ENCODE results near the gene RHOF.
"Not testable (repeated sequence)": the region's sequence is repeated elsewhere in the genome, so short reads cannot be mapped to it uniquely, and the experiment has no call there.

RHOF gene

DNA sequence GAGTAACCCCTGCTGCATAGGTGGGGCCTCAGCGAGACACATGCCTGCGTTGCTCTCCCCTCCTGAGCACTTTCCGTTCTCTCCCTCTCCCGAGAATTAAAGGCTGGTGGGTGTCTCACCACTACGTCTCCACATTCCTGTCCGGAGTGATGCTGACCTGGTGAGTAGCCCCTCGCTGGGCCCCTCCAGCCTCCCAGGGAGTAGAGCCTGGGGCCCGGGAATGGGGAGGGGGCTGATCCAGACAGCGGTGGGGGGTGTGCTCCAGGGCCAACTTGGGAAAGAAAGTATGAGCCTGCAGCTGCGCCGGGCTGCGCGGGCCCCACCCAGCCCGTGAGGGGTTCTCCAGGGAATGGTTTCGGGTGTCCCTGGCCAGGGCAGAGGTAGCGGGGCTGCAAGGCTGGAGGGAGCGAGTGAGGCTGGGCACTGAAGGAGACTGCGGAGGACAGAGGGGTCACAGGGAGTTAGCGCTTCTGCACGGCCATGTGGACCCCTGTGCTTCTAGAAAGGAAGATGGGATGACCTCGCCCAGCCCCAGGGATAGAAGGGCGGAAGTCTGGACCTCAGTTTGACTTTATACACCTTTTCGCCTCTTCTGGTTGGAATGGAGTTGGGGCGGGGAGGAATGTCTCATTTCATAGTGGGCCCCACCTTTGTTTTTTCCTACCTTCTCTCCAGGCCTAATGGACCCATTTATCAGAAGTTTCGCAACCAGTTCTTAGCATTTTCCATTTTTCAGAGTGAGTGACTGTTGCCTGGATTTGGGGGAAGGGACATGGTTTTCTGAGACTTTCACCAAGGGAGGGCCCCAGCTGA is 22.5 kb downstream of the RHOF start:
- DNase-seq: no peak

DNA sequence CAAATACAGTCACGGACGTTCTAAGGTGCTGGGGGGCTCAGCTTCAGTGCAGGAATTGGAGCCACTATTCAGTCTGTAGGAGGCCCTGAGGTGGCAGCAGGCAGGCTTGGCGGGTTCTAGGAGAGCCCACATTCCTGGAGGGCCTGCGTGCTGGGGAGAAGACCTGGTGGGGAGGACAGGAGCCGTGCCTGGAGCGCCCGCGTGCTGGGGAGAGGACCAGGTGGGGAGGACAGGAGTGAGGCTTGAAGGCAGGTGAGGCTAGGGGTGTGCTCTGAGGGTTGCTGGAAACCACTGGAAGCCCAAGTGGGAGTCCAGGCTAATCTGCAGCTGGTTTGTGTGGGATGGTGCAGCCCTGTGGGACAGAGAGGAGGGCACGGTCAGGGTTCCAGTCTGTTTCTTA is 23.1 kb downstream of the RHOF start:
- DNase-seq: no peak

DNA sequence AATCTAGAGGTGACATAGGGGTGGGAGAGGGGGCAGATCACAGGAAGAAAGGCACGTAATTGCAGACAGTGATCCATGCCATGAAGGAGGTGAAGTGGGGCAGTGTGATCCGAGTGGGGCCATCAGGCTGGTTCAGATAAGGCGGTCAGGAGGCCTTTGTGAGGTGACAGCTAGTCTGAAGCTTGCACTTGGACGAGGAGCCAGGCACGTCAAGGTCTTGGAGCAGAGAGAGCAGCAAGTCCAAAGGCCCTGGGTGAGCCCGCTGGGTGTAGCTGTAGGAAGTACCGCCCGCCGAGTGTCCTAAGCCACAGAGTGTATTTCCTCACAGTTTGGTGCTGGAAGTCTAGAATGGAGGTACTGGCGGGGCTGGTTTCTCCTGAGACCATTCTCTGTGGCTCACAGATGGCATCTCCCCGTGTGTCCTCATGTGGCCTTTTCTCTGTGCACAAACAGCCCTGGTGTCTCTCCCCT is 23.6 kb downstream of the RHOF start:
- no peak for DNase-seq

DNA sequence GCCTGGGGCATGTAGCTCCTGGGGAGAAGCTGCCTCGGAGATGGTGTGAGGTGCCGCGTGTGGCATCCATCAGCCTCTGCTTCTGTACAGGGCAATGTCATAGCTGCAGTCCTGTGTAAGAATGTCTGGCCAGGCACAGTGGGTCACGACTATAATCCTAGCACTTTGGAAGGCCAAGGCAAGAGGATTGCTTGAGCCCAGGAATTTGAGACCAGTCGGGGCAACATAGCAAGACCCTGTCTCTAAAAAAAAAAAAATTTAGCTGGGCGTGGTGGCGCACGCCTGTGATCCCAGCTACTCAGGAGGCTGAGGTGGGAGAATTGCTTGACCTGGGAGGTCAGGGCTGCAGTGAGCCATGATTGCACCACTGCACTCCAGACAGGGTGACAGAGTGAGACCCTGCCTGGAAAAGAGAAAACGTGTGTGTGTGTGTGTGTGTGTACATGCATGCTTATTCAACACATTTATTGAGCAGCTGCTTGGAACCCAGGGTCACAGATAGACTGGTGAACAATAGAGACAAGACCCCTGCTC is 24.1 kb downstream of the RHOF start:
- no peak for DNase-seq

DNA sequence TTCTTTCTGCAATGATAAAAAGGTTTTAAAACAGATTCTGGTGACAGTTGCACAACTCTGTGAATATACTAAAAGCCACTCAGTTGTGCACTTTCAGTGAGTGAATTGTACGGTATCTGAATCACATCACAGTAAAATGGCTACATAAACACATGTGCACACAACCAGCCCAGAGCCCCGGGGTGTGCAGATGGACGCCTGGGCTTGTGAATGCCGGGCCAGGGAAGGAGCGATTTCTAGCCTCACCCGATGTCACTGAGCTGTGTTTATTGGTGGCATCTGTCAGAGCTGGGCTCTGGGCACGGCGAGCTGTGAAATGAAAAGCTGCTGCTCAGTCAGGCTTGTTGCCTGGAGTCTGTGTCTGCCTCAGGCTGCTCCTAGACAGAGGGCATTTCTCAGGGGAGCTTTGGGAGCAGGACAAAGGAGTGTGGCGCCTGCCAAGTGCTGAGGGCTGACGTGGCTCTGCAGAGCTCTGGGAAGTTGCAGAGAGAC is 25.9 kb downstream of the RHOF start:
- DNase-seq: no peak

DNA sequence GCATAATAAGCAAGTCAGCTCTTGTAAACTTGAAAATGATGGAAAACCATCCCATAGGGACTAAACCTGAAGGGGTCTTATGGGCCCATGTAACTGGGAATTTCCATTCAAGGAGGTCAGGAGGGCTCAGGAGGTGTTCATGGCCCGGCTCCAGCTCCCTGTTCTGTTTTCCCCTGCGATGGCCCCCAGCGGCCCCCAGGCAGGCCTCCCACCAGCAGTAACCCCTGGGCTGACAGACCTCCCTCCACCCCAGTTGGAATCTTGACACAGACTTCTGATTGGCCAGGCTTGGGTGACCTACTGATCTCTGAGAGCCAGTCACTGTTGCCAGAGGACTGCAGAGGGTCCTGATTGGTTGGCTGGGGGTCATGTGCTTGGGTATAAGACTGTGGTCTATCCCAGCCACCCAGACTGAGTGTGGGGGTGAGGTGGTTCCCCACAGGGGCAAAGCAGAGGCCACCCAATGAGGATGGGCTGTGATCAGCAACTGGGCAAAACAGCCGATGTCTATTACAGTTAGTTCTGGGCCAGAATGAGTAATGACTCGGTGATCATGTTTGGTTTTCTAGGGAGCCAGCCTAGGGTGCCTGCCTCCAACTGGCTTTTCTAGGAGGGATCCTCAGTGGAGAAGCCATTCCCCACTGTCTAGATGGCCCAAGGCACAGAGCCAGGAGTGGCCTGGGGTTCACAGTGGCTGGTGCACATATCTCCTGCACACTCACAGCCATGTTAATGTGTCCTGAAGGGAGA is 27.0 kb downstream of the RHOF start:
- DNase-seq: no peak

DNA sequence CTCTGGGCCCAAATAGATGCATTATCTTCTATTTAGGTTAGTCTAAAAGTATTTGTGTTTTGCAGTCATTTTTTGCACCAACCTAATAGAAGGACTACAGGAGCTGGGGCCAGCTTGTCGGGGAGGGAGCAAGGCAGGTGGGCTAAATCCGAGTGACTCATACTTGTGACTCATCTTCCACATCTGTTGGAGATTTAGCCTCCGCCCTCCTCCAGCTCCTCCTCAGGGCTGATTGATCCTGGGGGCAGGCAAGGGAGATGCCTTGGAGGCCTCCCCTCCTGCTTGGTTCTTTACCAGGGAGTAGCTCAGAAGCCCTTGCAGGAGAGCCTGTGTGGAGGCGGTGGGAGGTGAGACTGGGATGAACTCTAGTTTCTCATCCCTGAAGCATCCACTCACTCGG is 27.9 kb downstream of the RHOF start:
- no peak for DNase-seq

DNA sequence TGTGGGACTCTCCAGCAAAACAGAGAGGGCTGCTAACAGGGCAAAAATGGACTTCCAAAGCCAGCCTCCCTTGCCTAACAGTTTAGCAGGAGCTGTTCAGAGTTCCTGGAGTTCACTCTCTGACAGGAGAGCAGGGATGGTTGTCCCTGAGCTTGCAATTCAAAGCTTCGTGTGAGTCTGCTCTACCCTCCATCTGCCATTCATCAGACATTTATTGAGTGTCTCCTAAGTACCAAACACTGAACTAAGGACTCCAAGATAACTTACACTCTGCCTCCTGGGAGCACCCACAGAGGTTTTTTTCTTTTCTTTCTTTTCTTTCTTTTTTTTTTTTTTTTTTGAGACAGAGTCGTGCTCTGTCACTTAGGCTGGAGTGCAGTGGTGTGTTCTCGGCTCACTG is 28.7 kb downstream of the RHOF start:
- DNase-seq: no peak

DNA sequence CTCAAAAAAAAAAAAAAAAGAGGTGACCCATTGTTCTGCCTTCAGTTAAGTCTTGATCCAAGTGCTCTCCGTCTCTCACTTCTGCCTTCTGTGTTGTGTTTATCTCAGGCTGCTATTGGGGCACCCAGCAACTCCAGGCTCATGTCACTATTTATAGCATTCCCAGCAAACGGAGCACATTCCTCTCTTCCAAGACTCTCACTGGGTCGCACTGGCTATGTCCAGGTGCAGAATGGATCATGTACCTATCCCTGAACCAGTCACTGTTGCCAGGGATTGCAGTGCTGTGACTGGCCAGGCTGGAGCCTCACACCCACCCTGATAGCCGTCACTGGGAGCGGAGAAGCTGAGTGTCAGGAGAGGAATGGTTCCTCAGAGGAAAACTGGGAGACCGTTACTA is 31.2 kb downstream of the RHOF start:
- DNase-seq: no peak

DNA sequence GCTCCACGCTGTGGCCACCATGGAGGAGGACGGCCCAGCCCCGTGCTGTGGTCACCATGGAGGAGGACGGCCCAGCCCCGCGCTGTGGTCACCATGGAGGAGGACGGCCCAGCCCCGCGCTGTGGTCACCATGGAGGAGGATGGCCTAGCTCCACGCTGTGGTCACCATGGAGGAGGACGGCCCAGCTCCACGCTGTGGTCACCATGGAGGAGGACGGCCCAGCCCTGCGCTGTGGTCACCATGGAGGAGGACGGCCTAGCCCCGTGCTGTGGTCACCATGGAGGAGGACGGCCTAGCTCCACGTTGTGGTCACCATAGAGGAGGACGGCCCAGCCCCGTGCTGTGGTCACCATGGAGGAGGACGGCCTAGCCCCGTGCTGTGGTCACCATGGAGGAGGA is 35.0 kb downstream of the RHOF start:
- not testable (repeated sequence) for DNase-seq

DNA sequence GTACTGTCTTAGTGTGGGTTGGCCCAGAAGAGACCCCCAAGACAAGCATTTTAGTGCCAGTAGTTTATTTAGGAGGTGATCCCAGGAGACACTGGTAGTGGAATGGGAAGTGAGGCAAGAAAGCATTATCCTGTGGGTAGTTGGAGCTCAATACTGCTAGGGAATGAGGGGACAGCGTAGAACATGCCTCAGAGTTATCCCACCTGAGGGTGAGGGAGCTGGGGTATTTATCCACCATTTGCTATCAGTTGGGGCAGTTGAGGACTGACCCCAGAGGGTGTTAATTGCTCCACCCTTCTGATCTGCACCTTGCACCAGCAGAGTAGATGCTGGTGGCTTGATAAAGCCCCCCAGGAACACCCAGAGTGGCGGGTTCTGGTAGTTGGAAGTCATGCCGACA is 37.9 kb downstream of the RHOF start:
- no peak for DNase-seq

DNA sequence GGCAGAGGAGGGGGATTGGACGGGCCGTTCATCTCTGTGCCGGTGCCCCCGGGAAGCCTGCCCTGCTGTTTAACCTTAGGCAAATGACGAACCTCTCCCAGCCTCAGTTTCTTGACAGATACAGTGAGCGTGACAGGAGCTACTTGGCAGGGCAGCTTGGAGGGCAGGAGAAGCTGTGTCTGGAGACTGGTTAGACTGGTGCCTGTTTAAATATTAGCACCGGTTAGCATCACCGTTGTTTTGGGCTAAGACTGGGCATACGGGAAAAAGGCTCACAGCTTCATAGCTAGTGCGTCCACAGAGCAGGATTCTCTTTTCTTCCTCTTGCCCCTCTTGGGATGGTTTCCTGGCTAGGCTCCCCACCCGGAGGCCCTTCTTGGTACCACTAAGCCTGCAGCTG is 38.7 kb downstream of the RHOF start:
- DNase-seq: no peak

DNA sequence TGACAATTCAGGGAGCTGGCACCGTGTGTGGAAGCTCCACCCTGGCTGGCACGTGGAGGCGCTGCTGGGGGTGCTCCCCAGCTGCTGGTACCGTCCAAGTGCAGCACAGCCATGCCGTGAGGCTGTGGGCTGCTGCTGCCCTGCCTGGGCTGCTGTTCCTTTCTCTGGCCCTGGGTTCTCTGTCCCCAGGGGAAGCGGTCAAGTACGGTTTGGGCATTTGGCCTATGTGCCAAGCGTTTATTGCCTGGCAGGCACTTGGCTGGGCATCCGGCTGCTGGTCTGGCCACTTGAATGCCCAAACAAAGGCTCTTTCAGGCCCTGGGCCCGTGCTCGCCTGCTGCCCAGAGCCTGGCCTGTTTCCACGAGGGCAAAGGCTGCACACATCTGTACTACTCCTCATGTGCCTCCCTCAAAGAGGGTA is 39.6 kb downstream of the RHOF start:
- DNase-seq: no peak

DNA sequence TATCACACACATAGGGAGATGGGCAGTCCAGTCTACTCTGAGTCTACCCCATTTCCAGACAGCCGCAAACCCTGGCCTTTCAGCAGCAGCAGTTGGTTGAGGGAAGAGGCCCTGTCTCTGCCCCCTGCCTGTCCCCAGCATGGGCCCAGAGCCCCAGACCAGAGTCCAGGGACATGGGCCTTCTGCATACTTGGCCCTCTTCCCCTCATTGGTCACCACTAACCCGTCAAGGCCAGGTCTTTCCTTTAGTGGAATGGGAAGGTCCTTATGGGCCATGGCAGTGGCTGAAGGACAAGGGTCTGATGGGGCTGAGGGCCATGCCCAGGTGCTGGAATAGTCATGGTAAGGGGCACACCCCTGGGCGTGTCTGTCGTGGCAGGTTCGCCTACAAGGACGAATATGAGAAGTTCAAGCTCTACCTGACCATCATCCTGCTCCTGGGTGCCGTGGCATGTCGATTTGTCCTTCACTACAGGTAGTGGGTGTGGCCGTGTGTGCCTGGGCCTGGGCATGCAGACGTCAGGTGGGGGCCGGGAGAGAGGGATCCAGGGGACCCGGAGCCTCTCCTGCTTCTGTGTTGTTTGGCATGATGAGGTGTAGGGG is 41.6 kb downstream of the RHOF start:
- DNase-seq: no peak

DNA sequence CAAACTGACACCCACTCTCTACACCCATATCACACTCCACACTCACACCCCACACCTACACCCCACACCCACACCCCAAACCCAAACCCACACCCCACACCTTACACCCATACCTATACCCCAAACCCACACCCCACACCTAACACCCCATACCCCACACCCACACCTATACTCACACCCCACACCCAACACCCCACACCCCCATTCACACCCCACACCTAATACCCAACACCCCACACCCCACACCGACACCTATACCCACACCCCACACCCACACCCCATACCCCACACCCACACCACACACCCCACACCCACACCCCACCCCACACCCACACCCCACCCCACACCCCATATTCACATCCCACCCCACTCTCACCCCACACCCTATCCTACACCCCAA is 42.5 kb downstream of the RHOF start:
- DNase-seq: no peak

DNA sequence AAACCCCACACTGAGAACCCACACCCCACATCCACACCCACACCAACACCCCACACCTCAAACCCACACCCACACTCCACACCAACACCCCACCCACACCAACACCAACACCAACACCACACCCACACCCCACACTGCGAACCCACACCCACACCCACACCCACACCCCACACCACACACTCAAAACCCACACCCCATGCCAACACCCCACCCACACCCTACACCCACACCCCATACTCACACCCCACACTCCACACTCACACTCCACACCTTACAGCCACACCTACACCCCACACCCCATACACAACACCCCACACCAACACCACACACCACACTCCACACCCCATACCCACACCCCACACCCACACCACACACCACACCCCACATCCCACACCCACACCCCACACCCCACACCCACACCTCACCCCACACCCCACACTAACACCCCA is 43.0 kb downstream of the RHOF start:
- DNase-seq: no peak

DNA sequence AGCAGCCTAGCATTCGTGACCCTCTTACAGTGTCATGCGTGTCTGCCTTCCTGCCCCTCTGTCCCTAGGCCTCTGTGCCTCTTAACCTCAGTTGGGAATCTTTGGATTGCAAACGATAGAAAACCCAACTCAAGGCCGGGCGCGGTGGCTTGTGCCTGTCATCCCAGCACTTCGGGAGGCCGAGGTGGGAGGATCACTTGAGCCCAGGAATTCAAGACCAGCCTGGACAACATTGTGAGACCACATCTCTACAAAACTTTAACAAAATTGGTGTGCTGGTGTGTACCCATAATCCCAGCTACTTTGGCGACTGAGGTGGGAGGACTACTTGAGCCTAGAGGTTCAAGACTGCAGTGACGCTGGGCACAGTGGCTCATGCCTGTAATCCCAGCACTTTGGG is 44.2 kb downstream of the RHOF start:
- no peak for DNase-seq

DNA sequence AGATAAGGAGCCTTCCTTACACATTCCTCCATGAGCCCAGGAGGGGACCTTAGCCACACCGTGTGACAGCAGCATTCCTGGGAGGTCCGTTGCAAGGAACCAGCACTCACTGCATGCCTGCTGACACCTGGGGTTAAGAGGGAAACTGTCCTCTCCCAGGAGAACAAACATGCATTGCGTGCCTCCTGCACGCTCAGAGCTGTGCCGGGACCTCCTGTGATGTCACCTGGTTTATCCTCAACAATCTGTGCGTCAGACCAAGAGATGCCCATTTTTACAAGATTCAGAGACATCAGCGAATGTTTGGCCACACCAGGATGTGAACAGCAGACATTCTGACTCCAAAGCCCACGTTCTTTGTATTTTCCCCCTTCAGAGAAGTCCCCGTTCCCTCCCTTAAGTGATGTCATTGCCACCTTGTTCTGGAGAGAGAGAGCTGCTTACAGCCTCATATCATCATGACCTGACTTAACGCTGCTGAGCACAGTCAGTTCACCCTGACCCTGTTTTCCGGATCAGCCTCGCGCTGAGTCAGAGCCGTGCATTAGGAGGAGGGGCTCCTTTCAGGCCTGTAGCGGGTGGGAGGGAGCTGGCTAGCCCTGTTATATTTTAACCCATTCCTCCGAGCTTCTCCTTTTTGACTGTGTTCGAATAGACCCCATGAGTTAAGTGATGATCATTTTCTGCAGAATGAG is 44.8 kb downstream of the RHOF start:
- DNase-seq: peak; percentile 28

DNA sequence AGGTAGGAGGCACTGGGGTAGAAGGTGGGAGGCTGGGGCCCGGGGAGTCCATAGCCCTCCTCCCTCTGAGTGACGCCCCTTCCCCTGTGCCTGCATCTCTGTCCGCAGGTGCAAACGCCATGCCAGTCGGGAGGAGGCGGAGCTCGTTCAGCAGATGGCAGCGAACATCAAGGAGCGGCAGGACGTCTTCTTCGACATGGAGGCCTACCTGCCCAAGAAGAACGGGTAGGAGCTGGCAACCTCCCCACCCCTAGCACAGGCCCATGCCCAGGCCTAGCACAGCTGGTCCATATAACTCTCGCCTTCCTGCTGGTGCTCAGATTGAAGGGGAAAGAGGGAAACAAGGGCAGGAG is 45.3 kb downstream of the RHOF start:
- no peak for DNase-seq

DNA sequence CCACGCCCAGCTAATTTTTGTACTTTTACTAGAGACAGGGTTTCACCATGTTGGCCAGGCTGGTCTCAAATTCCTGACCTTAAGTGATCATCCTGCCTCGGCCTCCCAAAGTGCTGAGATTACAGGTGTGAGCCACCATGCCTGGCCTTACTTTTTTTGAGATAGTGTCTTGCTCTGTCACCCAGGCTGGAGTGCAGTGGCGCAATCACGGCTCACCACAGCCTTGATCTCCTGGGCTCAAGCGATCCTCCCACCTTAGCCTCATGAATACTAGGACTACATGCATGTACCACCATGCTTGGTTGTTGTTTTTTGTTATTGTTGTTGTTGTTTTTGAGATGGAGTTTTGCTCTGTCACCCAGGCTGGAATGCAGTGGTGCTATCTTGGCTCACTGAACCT is 47.9 kb downstream of the RHOF start:
- DNase-seq: not testable (repeated sequence)

DNA sequence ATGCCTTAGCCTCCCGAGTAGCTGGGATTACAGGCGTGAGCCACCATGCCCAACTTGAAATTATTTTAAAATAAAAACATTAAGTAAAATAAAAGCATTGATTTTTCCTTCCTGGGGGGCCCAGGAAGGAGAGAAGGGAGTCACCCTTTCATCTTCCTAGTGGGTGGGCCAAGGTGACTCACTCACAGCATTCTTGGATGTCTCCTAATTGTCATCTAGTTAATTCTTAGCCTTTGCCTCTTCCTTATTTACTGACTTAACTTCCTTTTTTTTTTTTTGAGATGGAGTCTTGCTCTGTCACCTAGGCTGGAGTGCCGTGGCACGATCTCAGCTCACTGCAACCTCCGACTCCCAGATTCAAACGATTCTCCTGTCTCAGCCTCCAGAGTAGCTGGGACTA is 51.7 kb downstream of the RHOF start:
- no peak for DNase-seq

DNA sequence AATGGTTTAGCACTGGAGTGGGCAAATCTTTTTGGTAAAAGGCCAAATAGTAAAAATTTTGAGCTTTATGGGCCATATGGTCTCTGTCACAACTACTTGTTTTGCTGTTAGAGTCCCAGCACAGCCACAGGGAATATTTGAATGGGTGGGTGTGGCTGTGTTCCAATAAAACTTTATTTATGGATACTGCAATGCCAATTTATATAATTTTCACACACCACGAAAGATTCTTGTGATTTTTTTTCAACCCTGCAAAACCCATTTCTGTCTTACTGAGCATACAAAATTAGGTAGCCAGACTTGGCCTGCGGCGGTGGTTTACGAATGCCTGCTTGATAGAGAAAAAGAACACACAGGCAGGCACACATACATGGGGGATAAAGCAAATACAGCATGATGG is 52.6 kb downstream of the RHOF start:
- no peak for DNase-seq

DNA sequence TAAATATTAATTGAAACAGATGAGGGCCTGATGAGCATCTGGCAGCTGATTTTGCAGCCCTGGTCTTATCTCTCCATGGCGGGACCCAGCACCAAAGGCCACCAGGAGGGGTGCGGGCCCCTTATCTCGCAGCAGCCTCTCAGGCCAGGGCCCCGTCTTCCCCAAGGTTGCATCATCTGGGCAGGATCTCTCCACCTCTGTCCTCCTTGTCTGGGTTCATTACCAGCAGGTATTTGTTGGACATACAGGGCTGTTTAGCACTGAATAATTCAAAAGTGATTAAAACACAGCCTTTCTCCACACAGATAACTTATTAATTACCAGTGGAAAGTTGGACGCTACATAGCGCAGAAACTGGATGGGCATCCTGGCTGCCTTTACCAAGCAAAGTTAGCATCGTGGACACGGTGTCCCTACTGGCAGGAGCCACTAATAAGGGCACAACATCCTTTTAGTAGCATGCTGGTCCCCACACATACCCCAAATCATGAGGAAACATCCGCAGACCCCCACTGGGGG is 55.1 kb downstream of the RHOF start:
- DNase-seq: no peak

Data from stimulated activated CD4-positive, alpha-beta T cell treated with anti-CD3 and anti-CD28 coated beads, Interleukin-15, amount 100 ng/mL, for 24 hours (primary cell).